ENCODE results near the gene POLD1. TPM values are rescaled to one million over a fixed set of nuclear protein-coding genes. Genes with fewer than 3 reads are reported as not detected.
A peak's percentile ranks its signal among the peaks of the same experiment; 100 is the strongest.

Gene POLD1
- total and polyA plus RNA-seq, 8 donors = 11.4 to 98.0 (median 32.3) TPM

GRCh38 chr19:50413531-50413930 is 29.4 kb downstream of the POLD1 start:
- intact Hi-C loops (cut with DNase I; ENCODE audit: low total_unique reads) = no loop called here
- Histone ChIP-seq H3K4me3 (no peak overlapping the region), H3K27me3 (peaks cover 0 to 25% (median 16%) of the 10 kb centered on the region in 3 donors), H3K36me3 (peaks cover 0 to 34% (median 21%) of the 10 kb centered on the region in 4 donors), H3K4me1 (peaks cover 0 to 33% (median 19%) of the 10 kb centered on the region in 4 donors), H3K9me3 (no peaks in the 10 kb centered on the region), H3K27ac (no peak overlapping the region)
- no peak for TF ChIP-seq CTCF (IDR thresholded peaks at IDR 0.05)
- DNase-seq = no peak
- WGBS, 5 donors = 94 to 96% (median 95%) methylated on average over 11 to 21 of the region's 21 CpGs

GRCh38 chr19:50414864-50415660 is 30.9 kb downstream of the POLD1 start:
- H3K4me1 ChIP-seq = peaks cover 0 to 37% (median 26%) of the 10 kb centered on the region in 4 donors

GRCh38 chr19:50415661-50416033 is 31.5 kb downstream of the POLD1 start:
- intact Hi-C loops (cut with DNase I; ENCODE audit: low total_unique reads) = no loop called here
- Histone ChIP-seq H3K36me3 (peaks cover 0 to 12% (median 1%) of the 10 kb centered on the region in 4 donors), H3K4me1 (peaks cover 0 to 37% (median 26%) of the 10 kb centered on the region in 4 donors), H3K27me3 (peaks cover 0 to 46% (median 30%) of the 10 kb centered on the region in 3 donors), H3K27ac (no peak overlapping the region), H3K4me3 (no peak overlapping the region), H3K9me3 (no peaks in the 10 kb centered on the region)
- peak; percentile 49 to 75 for DNase-seq
- 69 to 87% (median 75%) methylated on average over 9 to 22 of the region's 22 CpGs for WGBS, 5 donors
- TF ChIP-seq CTCF (IDR thresholded peaks at IDR 0.05) (no peak), EP300 (IDR thresholded peaks at IDR 0.05) (no peak), POLR2AphosphoS5 (IDR thresholded peaks at IDR 0.05) (no peak), POLR2A (IDR thresholded peaks at IDR 0.05) (no peak)

More at GRCh38 chr19:50414864-50415660, 30.9 kb downstream of the POLD1 start:
- peaks cover 0 to 18% (median 6%) of the 10 kb centered on the region in 4 donors for H3K36me3 ChIP-seq
- peaks cover 0 to 40% (median 30%) of the 10 kb centered on the region in 3 donors for H3K27me3 ChIP-seq
- no peaks in the 10 kb centered on the region for H3K9me3 ChIP-seq
- 47 to 80% (median 52%) methylated on average over 2 to 37 of the region's 37 CpGs for WGBS, 5 donors
- H3K4me3 ChIP-seq = no peak overlapping the region
- DNase-seq = peak; percentile 79 to 91
- intact Hi-C loops (cut with DNase I; ENCODE audit: low total_unique reads) = no loop called here
- peak in 1 of 3 donors; percentile 28 for TF ChIP-seq POLR2AphosphoS5 (IDR thresholded peaks at IDR 0.05)
- no peak for TF ChIP-seq EP300 (IDR thresholded peaks at IDR 0.05)
- peak in 5 of 7 experiments; percentile 67 to 90 (median 86) for TF ChIP-seq CTCF (IDR thresholded peaks at IDR 0.05)
- TF ChIP-seq POLR2A (IDR thresholded peaks at IDR 0.05) = no peak
- peak overlapping the region in 1 of 5 donors; percentile 22 for H3K27ac ChIP-seq

- H3K27ac ChIP-seq = no peak overlapping the region
- no peak overlapping the region for H3K4me3 ChIP-seq
- no peak for TF ChIP-seq EP300 (IDR thresholded peaks at IDR 0.05)
- no peaks in the 10 kb centered on the region for H3K9me3 ChIP-seq
- H3K36me3 ChIP-seq = peaks cover 0 to 6% (median 0%) of the 10 kb centered on the region in 4 donors
- no peak for DNase-seq
- peaks cover 0 to 37% (median 26%) of the 10 kb centered on the region in 4 donors for H3K4me1 ChIP-seq
- peaks cover 0 to 52% (median 30%) of the 10 kb centered on the region in 3 donors for H3K27me3 ChIP-seq
- intact Hi-C loops (cut with DNase I; ENCODE audit: low total_unique reads) = no loop called here
- WGBS, 5 donors = 74 to 87% (median 84%) methylated on average over 12 to 35 of the region's 35 CpGs
Observed at GRCh38 chr19:50416034-50416977, 32.2 kb downstream of the POLD1 start.

All from stomach (tissue), 9 donors.